NCI-H128 (cell line): ENCODE measurements around the gene TMEM185A.
"Not testable (repeated sequence)": the region's sequence is repeated elsewhere in the genome, so short reads cannot be mapped to it uniquely, and the experiment has no call there.

Source experiments
- DNase-seq: peaks from one replicate; lab custom pipeline; 2025; ENCODE audit not compliant: unreplicated experiment; lab: John Stamatoyannopoulos, UW

The TMEM185A gene

DNA sequence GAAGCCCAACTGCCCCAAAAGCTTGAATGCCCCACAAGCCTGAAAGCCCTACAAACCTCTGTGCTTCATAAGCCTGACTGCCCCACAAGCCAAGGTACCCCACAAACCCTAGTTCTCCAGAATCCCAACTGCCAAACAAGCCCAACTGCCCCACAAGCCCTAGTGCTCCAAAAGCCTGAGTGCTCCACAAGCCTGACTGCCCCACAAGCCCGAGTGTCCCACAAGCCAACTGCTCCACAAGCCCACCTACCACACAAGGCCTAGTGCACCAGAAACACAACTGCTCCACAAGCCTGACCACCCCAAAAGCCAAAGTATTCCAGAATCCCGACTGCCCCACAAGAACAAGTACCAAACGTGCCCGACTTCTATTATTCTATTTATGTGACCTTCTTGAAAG lies 68.2 kb downstream of the TMEM185A start:
- no peak for DNase-seq

GRCh38 chrX:149555251-149555650 lies 76.3 kb downstream of the TMEM185A start:
- DNase-seq, result not testable (repeated sequence)

GRCh38 chrX:149551939-149552248 lies 79.7 kb downstream of the TMEM185A start:
- not testable (repeated sequence) for DNase-seq

- DNase-seq, result not testable (repeated sequence)
Measured at GRCh38 chrX:149551245-149551938, 80.2 kb downstream of the TMEM185A start.

GRCh38 chrX:149550454-149550853 lies 81.1 kb downstream of the TMEM185A start:
- DNase-seq, result not testable (repeated sequence)

DNA sequence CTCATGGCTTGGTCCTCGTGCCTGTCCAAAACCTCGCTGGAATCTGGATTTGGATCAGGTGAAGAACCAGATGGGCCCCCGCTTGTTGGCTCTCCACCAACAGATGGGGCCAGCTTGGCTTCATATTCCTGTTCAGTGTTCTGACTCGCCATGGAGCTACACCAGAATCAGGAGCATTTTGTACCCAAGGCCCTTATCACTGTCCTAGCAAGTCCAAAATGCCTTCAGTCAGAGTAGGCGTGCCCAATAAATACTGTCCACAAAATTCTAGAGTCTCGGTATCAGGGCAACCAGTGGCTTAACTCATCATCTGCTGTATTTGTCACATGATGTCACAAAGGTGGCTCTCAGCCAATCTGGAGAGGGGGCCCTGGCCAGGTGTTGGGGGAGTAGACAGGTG lies 81.9 kb downstream of the TMEM185A start, which contains the start of gene HSFX3:
HSFX3 (minus strand) TSS at position 224 of the 400 bp plus-strand sequence; CDS start at position 152, 72 bp downstream.
- DNase-seq, result not testable (repeated sequence)

GRCh38 chrX:149547782-149548181 lies 83.8 kb downstream of the TMEM185A start:
- DNase-seq, result not testable (repeated sequence)

GRCh38 chrX:149546962-149547361 lies 84.6 kb downstream of the TMEM185A start:
- DNase-seq, result not testable (repeated sequence)
